A549 (cell line): ENCODE data around the gene HIF1AN.

ENCODE experiments used
- BHLHE40 ChIP-seq: IDR thresholded peaks from 2 replicates; pipeline ENCODE4 v1.6.1; 2012; ENCODE audit warnings: low read depth, low read length, inconsistent platforms
- ELK1 ChIP-seq: fragments of 150-350 bp; IDR thresholded peaks from 2 replicates; pipeline ENCODE4 v1.6.1; 2014; ENCODE audit warnings: low read depth, mild to moderate bottlenecking, low read length
- PHF8 ChIP-seq: fragments of 200-600 bp; sonication (generic); IDR thresholded peaks from 2 replicates; pipeline ENCODE4 v1.6.1; 2016; ENCODE audit warnings: low read depth, mild to moderate bottlenecking, antibody characterized with exemption, moderate library complexity, borderline replicate concordance
- POLR2A ChIP-seq: IDR thresholded peaks from 2 replicates; pipeline ENCODE4 v1.6.1; 2012; ENCODE audit warnings: mild to moderate bottlenecking, low read length
- POLR2AphosphoS2 ChIP-seq: conservative IDR thresholded peaks from 2 replicates; pipeline ENCODE4 v1.6.1; 2012; ENCODE audit warnings: low read length, improper control_type of control experiment, inconsistent platforms
- RCOR1 ChIP-seq: fragments of 150-350 bp; IDR thresholded peaks from 2 replicates; pipeline ENCODE4 v1.6.1; 2014; ENCODE audit warnings: antibody characterized with exemption, low read length, low read depth
- TF ChIP-seq, protein P1 (sequence below): IDR thresholded peaks from 2 replicates; pipeline ENCODE4 v1.6.1; 2012
- TF ChIP-seq, protein P2 (sequence below): fragments of >200 bp; sonication (Bioruptor Twin); formaldehyde crosslinking; IDR thresholded peaks from 3 replicates; pipeline ENCODE4 v1.5.1; 2016

- TF ChIP-seq RCOR1, result no peak
- TF ChIP-seq, protein P1, sequence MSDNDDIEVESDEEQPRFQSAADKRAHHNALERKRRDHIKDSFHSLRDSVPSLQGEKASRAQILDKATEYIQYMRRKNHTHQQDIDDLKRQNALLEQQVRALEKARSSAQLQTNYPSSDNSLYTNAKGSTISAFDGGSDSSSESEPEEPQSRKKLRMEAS, result no peak
- TF ChIP-seq, protein P2, sequence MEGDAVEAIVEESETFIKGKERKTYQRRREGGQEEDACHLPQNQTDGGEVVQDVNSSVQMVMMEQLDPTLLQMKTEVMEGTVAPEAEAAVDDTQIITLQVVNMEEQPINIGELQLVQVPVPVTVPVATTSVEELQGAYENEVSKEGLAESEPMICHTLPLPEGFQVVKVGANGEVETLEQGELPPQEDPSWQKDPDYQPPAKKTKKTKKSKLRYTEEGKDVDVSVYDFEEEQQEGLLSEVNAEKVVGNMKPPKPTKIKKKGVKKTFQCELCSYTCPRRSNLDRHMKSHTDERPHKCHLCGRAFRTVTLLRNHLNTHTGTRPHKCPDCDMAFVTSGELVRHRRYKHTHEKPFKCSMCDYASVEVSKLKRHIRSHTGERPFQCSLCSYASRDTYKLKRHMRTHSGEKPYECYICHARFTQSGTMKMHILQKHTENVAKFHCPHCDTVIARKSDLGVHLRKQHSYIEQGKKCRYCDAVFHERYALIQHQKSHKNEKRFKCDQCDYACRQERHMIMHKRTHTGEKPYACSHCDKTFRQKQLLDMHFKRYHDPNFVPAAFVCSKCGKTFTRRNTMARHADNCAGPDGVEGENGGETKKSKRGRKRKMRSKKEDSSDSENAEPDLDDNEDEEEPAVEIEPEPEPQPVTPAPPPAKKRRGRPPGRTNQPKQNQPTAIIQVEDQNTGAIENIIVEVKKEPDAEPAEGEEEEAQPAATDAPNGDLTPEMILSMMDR, result no peak
- TF ChIP-seq POLR2AphosphoS2, result no peak
- no peak for TF ChIP-seq PHF8
- TF ChIP-seq BHLHE40, result no peak
- TF ChIP-seq POLR2A, result no peak
- TF ChIP-seq ELK1, result no peak
These were observed 62.4 kb downstream of the HIF1AN start for GRCh38 chr10:100598166-100598565.
